ENCODE data around the gene ZBTB20. TPM values are rescaled to one million over a fixed set of nuclear protein-coding genes. Genes with fewer than 3 reads are reported as not detected.

Gene ZBTB20
- total and polyA plus RNA-seq, 10 of the 15 experiments (the other 5 are each of a cell fraction or from before 2014, with no cell fraction given): 0.20 to 5.5 (median 2.2) TPM

DNA sequence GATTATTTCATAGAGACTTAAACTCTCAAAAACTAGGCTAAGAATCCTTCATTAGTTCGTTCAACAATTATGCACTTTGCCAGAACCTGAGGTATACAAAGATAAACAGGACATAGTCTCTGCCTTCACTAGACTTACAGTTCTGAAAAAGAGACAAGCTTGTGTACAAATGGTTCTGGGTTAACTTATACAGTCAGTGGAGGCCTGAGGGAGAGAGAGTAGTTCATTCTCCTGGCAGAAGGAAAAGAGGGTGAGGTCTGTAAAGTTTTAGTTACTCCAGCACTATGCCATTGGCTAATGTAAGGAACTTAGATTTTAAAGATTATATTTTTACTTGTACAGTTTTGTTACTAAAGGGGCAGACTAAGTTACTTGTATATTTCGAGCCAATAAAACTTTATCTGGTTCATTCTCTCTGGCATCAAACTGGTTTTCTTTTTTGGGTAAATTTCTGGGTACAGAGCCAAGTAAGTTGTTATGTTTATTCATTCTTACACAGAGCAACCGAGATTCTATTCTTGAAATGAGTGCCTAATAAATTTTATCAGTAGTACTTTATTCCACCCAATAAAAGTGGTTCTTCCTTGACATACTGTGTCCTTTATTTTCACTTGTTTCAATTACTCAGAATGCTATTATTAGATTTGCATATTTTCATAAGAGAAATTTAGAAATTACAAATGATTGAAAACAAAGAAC, 574.6 kb downstream of the ZBTB20 start:
- ChIA-PET RAD21 (ENCODE audit: unreplicated experiment) (interaction anchor here (0.6 kb wide), 1 partner anchor 20 kb away, joined by 3 read pairs; no protein-coding TSS in a partner anchor), SMC1A (ENCODE audit: uncharacterized antibody, unreplicated experiment) (interaction anchor here (0.7 kb wide), 1 partner anchor 28 kb away, joined by 3 read pairs; no protein-coding TSS in a partner anchor), CTCF (no interaction called here), POLR2A (no interaction called here)
- 35% methylated on average over 3 of the region's 3 CpGs for WGBS (ENCODE audit: insufficient coverage, insufficient replicate concordance, low lambda C conversion rate, missing lambda C conversion rate)
- Histone ChIP-seq H3K9me3 (replicated peaks; ENCODE audit: control insufficient read depth, insufficient read depth, low read length) (no peaks in the 10 kb centered on the region), H3K4me1 (ENCODE audit: control insufficient read depth, insufficient read depth, low read length) (no peaks in the 10 kb centered on the region), H3K36me3 (ENCODE audit: control insufficient read depth in 2 of 2, insufficient read depth in 2 of 2, low read length in 1 of 2) (no peaks in the 10 kb centered on the region), H3K79me2 (ENCODE audit: control insufficient read depth, insufficient read depth, low read length) (no peaks in the 10 kb centered on the region), H2AFZ (ENCODE audit: control insufficient read depth, low read depth, low read length) (no peak overlapping the region), H3K4me3 (no peak overlapping the region), H3K27ac (ENCODE audit: control insufficient read depth, insufficient read depth) (no peak overlapping the region), H4K20me1 (ENCODE audit: control insufficient read depth, insufficient read depth) (no peaks in the 10 kb centered on the region), H3K4me2 (ENCODE audit: control insufficient read depth, insufficient read depth) (no peak overlapping the region), H3K27me3 (replicated peaks in 1 of 2; ENCODE audit: control insufficient read depth in 2 of 2, insufficient read depth in 2 of 2, low read length in 1 of 2) (no peaks in the 10 kb centered on the region), H3K9ac (ENCODE audit: control insufficient read depth, insufficient read depth, low read length) (no peak overlapping the region)
- in situ Hi-C loops (cut with MboI) (no loop called here), intact Hi-C loops (cut with micrococcal nuclease; ENCODE audit: unreplicated experiment) (no loop called here)
- TF ChIP-seq NFIC (IDR thresholded peaks at IDR 0.05; ENCODE audit: low read depth, low read length): no peak
- TF ChIP-seq, protein P1, sequence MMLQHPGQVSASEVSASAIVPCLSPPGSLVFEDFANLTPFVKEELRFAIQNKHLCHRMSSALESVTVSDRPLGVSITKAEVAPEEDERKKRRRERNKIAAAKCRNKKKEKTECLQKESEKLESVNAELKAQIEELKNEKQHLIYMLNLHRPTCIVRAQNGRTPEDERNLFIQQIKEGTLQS (IDR thresholded peaks at IDR 0.05; ENCODE audit: borderline replicate concordance, extremely low read depth, low read depth, low read length): no peak
- TF ChIP-seq ZNF622 (IDR thresholded peaks at IDR 0.05): no peak
- no peak for DNase-seq (ENCODE audit: low read depth, low spot score)
- BruUV-seq (replicated peaks): no TSS peak
- ATAC-seq: no peak
- FAIRE-seq: no peak

DNA sequence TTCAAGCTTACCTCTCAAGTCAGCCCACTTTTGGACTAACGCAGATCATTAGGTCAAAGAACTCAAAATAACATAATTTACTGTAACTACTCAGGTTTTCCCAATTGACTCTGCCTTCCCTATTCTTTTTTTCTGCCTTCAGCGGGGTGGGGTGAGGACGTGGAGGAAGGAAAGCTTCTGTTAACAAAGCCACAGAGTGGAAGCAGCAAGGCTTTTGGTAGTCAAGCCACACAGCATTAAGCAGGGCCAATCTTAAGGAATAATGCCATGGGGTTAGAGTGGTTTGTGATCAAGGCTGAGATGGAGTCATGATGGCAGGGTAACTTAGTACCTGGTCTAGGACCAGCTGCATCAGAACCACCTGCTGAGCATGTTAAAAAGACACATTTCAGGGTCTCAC, 575.7 kb downstream of the ZBTB20 start:
- Histone ChIP-seq H4K20me1 (ENCODE audit: control insufficient read depth, insufficient read depth) (no peaks in the 10 kb centered on the region), H3K36me3 (ENCODE audit: control insufficient read depth in 2 of 2, insufficient read depth in 2 of 2, low read length in 1 of 2) (no peaks in the 10 kb centered on the region), H3K4me3 (no peak overlapping the region), H3K27ac (ENCODE audit: control insufficient read depth, insufficient read depth) (no peak overlapping the region), H3K4me1 (ENCODE audit: control insufficient read depth, insufficient read depth, low read length) (peaks cover 3% of the 10 kb centered on the region), H2AFZ (ENCODE audit: control insufficient read depth, low read depth, low read length) (no peak overlapping the region), H3K4me2 (ENCODE audit: control insufficient read depth, insufficient read depth) (no peak overlapping the region), H3K9me3 (replicated peaks; ENCODE audit: control insufficient read depth, insufficient read depth, low read length) (no peaks in the 10 kb centered on the region), H3K9ac (ENCODE audit: control insufficient read depth, insufficient read depth, low read length) (no peak overlapping the region), H3K27me3 (replicated peaks in 1 of 2; ENCODE audit: control insufficient read depth in 2 of 2, insufficient read depth in 2 of 2, low read length in 1 of 2) (no peaks in the 10 kb centered on the region), H3K79me2 (ENCODE audit: control insufficient read depth, insufficient read depth, low read length) (no peaks in the 10 kb centered on the region)
- in situ Hi-C loops (cut with MboI) (no loop called here), intact Hi-C loops (cut with micrococcal nuclease; ENCODE audit: unreplicated experiment) (no loop called here)
- ChIA-PET POLR2A (no interaction called here), RAD21 (ENCODE audit: unreplicated experiment) (no interaction called here), SMC1A (ENCODE audit: uncharacterized antibody, unreplicated experiment) (no interaction called here), CTCF (no interaction called here)
- no peak for TF ChIP-seq ZSCAN29 (IDR thresholded peaks at IDR 0.05)
- TF ChIP-seq STAT1 (conservative IDR thresholded peaks at IDR 0.05): no peak
- TF ChIP-seq, protein P1 (IDR thresholded peaks at IDR 0.05; ENCODE audit: borderline replicate concordance, extremely low read depth, low read depth, low read length): no peak
- FAIRE-seq: no peak
- DNase-seq (ENCODE audit: low read depth, low spot score): no peak
- WGBS (ENCODE audit: insufficient coverage, insufficient replicate concordance, low lambda C conversion rate, missing lambda C conversion rate): 68% methylated on average over 3 of the region's 3 CpGs
- BruUV-seq (replicated peaks): no TSS peak
- no peak for ATAC-seq
